ENCODE measurements around the gene RANBP17.
"Not testable (repeated sequence)": the region's sequence is repeated elsewhere in the genome, so short reads cannot be mapped to it uniquely, and the experiment has no call there.

The RANBP17 gene

DNA sequence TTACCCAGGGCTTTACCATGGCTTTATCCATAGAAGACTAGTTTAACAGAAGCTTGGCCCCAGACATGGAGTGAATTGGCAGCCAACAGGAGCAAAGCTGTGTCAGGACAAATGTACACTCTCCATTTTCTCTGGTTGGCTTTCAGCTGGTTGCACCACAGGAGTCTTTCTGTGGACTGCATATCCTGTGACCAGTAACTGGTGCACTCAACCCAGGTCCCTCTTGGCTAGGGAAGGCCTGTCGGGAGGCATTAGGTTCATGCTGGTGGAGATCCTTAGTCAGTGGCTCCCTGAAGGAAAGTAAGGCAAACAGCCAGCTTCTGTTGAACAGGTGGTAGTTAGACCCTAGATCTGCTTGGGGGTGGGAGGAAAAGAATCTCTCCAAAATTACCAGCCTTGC, 300.3 kb downstream of the RANBP17 start:
- no peak for DNase-seq

DNA sequence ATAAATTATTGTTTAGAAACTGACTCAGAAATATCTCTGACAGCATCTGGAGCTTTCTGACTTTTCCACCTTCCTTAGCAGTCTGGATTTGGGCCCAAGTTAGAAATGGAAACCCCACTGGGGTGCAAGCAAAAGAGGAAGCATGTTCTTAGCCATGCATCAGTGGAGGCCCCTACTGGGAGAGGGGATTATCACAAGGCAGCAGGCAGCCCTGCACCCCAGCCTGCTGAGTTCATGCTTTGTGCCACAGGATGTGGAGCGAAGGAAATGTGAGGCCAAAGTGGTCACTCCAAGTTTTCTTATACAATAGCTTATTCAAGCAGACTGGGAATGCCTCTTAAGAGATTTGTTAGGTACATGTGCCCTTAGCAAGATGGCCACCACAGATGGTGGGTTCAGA, 300.8 kb downstream of the RANBP17 start:
- DNase-seq, result peak; percentile 1

- peak; percentile 46 for DNase-seq
Observed at GRCh38 chr5:171166766-171167165, 304.9 kb downstream of the RANBP17 start.

DNA sequence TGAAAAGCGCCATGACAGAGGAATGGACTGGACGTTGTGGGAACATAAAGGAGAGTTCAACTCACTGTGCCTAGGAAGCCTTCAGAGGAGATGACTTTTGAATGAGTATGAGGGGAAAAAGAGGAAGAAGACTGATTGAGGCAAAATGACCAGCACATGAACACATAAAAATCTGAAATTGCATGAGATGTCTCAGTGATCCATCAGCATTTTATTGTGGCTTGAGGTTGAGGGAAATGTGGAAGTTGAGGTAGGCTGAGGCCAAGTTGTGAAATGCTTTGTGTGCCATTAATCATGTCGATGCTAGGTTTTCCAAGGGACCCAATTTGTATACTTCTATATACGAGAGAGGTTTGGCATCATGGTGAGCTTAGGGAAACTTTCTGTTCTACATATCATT, 306.4 kb downstream of the RANBP17 start:
- DNase-seq, result no peak

GRCh38 chr5:171174960-171175359, 313.1 kb downstream of the RANBP17 start:
- DNase-seq, result not testable (repeated sequence)

DNA sequence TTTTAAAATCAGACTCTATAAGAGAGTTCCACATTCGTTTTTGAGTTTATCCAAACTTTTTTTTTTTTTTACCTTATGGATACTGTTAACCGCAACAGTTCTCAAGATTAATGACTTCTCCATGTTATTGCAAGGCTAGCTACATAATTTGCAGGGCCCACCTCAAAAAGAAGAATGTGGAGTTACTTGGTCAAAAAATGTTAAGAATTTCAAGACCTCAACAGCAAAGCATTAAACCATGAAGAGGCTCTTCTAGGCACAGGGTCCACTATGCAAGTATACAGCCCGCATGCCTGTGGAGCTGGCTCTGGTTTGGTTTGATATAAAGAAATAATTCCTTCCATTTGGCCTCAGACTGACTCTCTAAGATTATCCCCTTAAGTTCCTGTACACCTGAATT, 313.9 kb downstream of the RANBP17 start:
- no peak for DNase-seq

DNA sequence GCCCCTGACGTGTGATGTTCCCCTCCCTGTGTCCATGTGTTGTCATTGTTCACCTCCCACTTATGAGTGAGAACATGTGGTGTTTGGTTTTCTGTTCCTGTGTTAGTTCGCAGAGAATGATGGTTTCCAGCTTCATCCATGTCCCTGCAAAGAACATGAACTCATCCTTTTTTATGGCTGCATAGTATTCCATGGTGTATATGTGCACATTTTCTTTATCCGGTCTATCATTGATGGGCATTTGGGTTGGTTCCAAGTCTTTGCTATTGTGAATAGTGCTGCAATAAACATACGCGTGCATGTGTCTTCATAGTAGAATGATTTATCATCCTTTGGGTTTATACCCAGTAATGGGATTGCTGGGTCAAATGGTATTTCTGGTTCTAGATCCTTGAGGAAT, 316.4 kb downstream of the RANBP17 start:
- DNase-seq, result not testable (repeated sequence)

DNA sequence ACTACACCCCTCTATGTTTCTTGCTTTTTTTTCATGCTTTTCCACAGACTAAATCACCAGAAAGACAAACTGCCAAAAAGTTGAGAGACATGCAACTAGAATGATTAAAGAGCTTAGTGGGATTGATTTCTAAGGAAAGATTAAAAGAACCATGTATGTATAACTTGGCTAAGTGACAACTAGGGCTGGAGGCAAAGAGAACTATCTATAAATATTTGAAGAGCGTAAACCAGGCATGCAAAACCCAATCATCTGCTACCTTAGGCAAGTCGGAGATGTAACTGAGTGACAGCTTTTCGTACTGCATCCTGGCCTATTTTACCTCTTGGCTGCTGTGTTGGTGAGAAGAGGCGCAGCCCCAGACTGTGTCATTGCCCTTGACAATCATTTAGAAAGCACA, 326.2 kb downstream of the RANBP17 start:
- DNase-seq, result no peak

DNA sequence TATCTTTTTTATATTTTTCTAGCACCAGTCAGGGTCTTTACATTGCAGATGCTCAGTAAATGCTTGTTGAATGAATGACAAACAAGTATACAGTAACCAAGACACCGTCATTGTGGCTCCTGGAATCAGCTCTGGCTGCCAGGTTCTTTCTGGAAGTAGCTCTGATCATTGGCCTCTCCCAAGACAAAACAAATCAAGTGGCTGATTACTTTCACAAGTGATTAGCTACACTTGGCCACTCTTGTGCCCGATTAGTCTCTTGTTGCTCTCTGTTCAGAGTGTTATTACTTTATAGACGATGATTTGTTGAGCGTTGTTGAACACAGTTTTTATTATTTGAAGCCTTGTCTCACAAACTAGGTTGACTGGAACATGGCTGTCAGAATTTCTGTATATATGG, 327.6 kb downstream of the RANBP17 start:
- no peak for DNase-seq

GRCh38 chr5:171192111-171192510, 330.3 kb downstream of the RANBP17 start:
- DNase-seq, result no peak

- peak; percentile 77 for DNase-seq
Observed at GRCh38 chr5:171201310-171201709, 339.5 kb downstream of the RANBP17 start.

DNA sequence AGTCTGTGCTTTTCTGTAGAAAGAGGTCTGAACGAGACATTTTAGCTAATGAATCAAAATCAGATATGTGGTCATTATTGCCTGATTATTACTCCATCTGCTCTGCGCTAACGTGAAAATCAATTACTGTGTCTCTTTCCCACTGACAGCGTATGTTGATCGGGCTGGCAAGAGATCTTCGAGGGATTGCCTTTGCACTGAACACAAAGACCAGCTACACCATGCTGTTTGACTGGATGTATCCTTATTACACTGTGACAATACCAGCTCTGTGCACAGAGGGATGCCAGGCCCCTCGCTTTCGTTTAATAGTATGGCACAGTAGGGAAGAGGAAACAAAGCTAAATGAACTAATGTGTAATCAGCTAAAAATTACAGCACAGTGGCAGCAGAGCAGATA, 343.6 kb downstream of the RANBP17 start:
- DNase-seq, result no peak

GRCh38 chr5:171207256-171207847, 345.5 kb downstream of the RANBP17 start:
- DNase-seq, result peak; percentile 25

DNA sequence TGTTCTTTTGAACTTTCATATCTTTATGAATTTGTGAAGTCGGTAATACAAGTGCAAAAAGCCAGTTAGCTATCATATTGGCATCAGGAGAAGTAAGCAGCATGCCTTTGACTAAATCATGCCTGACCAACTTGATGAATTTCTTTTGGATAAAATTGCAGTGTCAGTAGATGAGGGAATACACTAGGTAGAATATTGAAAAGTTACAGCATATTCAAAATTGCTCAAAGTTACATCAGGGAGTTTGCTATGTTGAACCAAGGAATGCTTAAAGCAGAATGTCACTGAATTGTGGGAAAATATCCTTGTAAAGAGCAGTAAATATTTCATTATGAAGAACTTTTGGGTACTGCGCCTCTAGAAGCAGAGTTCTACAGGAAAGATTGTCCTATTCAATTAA, 360.1 kb downstream of the RANBP17 start:
- DNase-seq, result no peak

DNA sequence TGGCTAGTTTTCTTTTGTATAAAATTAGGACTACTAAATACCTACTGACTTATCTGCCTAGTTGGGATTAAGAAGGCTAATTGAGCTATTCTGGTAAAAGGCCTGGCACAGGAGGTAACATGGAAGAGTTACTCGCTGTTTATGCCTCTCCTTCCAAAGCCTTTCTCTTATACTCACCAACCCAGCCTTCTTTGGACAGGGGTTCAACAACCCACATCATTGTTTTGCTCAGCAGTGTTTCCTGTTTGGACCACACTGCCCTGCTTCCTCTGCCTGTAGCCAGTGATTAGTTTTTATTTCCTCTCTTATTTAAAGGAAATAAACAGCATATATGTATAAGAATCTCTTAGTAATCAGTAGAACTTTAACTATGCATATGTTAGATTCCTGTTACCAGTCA, 362.1 kb downstream of the RANBP17 start:
- DNase-seq, result no peak

GRCh38 chr5:171226096-171226754, 364.4 kb downstream of the RANBP17 start:
- DNase-seq, result no peak

DNA sequence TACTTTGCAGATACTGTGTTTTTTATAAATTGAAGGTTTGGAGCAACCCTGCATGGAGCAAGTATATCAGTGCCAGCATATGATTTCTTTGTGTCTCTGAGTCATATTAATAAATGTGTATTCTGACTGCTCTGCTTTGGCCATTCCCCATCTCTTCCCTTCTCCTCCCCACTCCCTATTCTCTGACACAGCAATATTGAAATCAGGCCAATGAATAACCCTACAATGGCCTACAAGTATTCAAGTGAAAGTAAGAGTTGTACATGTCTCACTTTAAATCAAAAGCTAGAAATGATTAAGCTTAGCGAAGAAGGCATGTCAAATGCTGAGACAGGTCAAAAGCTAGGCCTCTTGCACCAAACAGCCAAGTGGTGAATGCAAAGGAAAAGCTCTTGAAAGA, 365.0 kb downstream of the RANBP17 start:
- DNase-seq, result no peak

- DNase-seq, result no peak
Observed at GRCh38 chr5:171236651-171237050, 374.8 kb downstream of the RANBP17 start.

GRCh38 chr5:171242521-171242920, 380.7 kb downstream of the RANBP17 start:
- DNase-seq, result no peak

DNA sequence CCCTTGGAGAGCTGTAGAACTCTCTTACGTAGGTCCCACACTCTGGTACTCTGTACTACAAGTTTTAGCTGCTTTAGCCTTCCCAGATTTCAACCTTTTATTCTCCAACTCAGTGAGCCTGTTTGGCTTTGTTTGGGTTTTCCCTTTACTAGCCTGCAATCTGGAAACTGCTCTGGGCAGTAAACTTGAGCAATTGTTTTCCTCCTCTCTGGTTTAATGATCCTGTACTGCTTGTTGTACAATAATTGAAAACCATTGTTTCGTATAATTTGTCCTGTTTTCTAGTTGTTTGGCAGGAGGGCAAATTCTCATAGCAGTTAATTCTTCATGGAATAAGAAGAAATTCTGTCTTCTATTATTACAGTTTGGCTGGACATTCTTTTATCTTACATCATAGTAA, 384.4 kb downstream of the RANBP17 start:
- no peak for DNase-seq

DNA sequence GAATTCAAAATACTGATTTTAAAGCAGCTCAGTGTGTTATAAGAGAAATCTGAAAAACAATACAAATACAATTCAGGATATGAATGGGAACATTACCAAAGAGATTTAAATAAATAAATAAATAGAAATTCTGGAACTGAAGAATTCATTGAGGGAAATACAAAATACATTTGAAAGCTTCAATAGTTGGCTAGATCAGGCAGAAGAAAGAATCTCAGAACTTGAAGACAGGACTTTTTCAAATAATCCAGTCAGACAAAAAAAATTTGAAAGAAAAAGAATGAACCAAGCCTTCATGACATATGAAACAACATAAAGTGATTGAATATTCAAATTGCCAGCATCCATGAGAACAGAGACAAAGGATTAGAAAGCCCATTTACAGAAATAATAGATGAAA, 387.6 kb downstream of the RANBP17 start:
- no peak for DNase-seq

DNA sequence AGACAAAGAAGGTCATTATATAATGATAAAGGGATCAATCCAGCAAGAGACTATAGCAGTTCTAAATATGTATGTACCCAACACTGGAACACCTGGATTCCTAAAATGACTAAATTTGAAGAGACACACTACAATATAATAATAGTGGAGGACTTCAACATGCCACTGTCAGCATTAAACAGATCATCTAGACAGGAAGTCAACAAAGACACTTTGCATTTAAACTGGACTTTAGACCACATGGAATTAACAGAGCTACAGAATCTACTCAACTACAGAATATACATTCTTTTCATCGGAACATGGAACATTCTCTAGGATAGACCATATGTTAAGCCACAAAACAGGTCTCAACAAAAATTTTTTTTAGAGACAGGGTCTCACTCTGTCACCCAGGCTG, 388.9 kb downstream of the RANBP17 start:
- no peak for DNase-seq

- DNase-seq, result no peak
Observed at GRCh38 chr5:171251519-171251918, 389.7 kb downstream of the RANBP17 start.

GRCh38 chr5:171252674-171253073, 390.9 kb downstream of the RANBP17 start:
- DNase-seq, result no peak

- no peak for DNase-seq
Observed at GRCh38 chr5:171258737-171259415, 397.1 kb downstream of the RANBP17 start.
